Activated naive CD4-positive, alpha-beta T cell treated with anti-CD3 and anti-CD28 coated beads, Interleukin-2, amount 50 U/mL, for 16 hours (primary cell): ENCODE measurements around the gene EXOC2.

Experiments used
- DNase-seq: peaks from one replicate; pipeline ENCODE4 v3.0.0-alpha.2; 2020

EXOC2 gene

DNA sequence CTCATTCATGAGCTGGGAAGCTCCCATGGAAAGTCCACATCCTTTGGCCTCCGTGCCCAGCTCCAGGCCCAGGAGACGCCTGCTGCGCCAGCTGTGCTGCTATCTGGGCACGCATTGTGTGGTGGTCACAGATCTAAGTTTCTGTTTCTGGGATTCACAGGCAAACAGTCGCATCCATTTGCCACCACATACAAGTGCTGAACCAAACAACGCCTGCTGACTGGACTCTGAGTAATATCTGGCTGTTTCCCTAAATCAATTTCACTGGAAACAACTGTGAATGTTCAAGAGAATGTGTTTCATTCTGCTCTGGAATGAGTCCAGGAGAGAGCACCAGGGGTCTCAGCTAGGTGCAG lies 255.9 kb downstream of the EXOC2 start:
- DNase-seq, result no peak

DNA sequence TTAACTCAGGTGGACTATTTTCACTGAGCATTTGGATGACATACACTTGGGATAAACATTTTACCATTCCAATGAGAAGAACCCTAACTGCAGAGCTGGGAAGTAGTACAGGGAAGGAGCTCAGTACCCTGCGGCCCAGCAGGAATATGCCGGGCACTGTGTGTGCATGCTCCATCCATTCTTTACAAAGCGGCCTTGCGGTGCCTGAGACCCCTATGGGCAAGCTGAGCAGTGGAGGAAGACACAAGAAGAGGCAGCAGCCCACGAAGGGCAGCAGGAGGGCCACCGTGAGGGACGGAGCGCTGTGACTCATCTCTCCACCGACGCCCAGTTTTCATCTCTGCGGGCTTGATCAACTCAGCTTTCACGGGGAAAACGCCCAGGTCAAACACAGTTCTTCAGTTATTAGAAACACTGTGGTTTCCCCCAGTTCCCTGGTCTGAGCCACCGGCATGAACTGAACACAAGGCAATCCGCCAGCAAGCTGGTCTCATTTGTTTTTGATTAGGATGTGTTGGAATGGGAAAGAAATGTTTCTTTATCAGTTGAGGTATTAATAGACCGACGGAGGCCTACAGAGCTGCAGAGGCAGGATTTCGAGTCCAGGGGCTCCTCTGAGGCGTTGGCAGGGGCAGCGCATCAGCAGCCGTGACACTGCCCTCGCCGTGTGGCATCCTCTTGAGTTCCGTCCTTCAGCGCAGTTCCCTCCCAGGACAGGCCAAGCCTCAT lies 256.5 kb downstream of the EXOC2 start:
- DNase-seq, result no peak

DNA sequence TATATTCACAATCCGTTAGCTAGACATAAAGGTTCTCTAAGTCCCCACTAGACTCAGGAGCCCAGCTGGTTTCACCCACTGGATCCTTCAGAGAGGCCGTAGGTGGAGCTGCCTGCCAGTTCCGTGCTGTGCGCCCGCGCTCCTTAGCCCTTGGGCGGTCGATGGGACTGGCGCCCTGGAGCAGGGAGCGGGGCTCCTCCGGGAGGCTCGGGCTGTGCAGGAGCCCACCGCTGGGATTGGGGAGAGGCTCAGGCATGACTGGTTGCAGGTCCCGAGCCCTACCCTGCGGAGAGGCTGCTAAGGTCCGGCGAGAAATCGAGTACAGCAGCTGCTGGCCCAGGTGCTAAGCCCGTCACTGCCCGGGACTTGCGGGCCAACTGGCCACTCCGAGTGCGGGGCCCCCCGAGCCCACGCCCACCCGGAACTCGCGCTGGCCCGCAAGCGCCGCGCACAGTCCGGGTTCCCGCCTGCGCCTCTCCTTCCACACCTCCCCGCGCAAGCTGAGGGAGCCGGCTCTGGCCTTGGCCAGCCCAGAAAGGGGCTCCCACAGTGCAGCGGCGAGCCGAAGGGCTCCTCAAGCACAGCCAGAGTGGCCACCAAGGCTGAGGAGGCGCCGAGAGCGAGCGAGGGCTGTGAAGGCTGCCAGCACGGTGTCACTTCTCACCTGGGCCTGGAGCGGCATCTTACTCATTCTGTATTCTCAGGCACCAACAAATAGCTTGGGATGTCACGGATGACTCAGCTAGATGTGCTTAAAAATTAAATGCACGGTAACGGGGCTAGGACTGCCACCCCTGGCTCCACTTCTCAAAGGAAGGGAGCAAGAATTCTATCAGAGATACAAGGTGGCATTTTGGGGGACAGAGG lies 257.3 kb downstream of the EXOC2 start:
- DNase-seq, result no peak
